ENCODE results near the gene C7orf57.
A peak's percentile ranks its signal among the peaks of the same experiment; 100 is the strongest.

The C7orf57 gene

DNA sequence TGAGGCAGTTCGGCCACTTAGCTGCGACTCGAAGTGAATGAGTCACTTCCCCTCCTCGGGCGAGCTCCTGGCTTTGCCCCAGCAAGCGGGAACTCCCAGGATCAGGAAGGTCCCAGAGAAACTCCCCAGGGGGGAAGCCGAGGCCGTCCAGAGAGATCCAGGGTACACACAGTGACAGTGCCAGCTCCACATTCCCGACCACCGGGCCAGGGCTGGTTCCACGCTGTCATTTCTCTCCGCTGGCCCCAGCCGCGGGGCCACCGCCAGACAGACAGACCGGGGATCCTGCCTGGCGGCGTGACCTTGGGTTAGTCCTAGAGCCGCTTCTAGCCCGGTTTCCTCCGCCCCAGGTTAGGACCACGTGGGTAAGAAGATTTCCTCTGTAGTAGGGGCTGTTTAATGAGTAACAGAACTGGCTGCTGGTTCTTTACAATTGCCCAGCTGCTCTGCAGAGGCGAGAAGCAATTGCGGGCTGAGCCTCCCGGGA lies 53.3 kb downstream of the C7orf57 start:
- Histone ChIP-seq H3K79me1 (replicated peaks; ENCODE audit: low read length, poor library complexity, severe bottlenecking) (peaks cover 14% of the 10 kb centered on the region), H3K14ac (ENCODE audit: low read length in 2 of 2) (no peak overlapping the region), H3K9me3 (ENCODE audit: control insufficient read depth, low read length) (no peaks in the 10 kb centered on the region), H2BK15ac (ENCODE audit: low read depth, poor library complexity, severe bottlenecking) (peak overlapping the region; percentile 86), H4K91ac (ENCODE audit: low read length) (peak overlapping the region; percentile 99), H3K18ac (ENCODE audit: low read depth in 1 of 2, low read length in 2 of 2) (peak overlapping the region; percentile 89 to 99), H3K36me3 (ENCODE audit: control insufficient read depth in 1 of 2, insufficient read depth in 2 of 2, low read depth in 1 of 2, low read length in 2 of 2) (peaks cover 9 to 26% of the 10 kb centered on the region in 2 experiments), H2BK5ac (ENCODE audit: low read depth, low read length, poor library complexity, severe bottlenecking) (peak overlapping the region; percentile 51), H2AK5ac (ENCODE audit: low read length, severe bottlenecking) (no peak overlapping the region), H2BK12ac (ENCODE audit: low read length in 2 of 2) (peak overlapping the region in 1 of 2 experiments; percentile 91), H2BK120ac (ENCODE audit: low read depth, low read length) (no peak overlapping the region), H3K27me3 (ENCODE audit: control insufficient read depth in 1 of 2, insufficient read depth in 1 of 2, low read length in 2 of 2) (no peaks in the 10 kb centered on the region), H3K27ac (ENCODE audit: low read length, poor library complexity, severe bottlenecking) (peak overlapping the region; percentile 96), H3K23ac (ENCODE audit: low read length in 2 of 2) (no peak overlapping the region), H4K8ac (ENCODE audit: low read length) (peak overlapping the region; percentile 93), H3K4me3 (ENCODE audit: insufficient read depth in 1 of 2, low read depth in 1 of 2, low read length in 2 of 2) (peak overlapping the region in 1 of 2 experiments; percentile 79), H3K4me1 (ENCODE audit: control insufficient read depth, insufficient read depth, low read depth, low read length) (peaks cover 21% of the 10 kb centered on the region), H2AFZ (ENCODE audit: low read depth, low read length) (peak overlapping the region; percentile 34), H3K4me2 (ENCODE audit: low read length, poor library complexity, severe bottlenecking) (peak overlapping the region; percentile 58), H3K4ac (ENCODE audit: low read depth in 1 of 2, low read length in 2 of 2) (peak overlapping the region; percentile 47 to 92), H3K9ac (ENCODE audit: low read length) (peak overlapping the region; percentile 92)
- WGBS: under 1% methylated on average over 25 of the region's 25 CpGs
- peak; percentile 98 for DNase-seq

DNA sequence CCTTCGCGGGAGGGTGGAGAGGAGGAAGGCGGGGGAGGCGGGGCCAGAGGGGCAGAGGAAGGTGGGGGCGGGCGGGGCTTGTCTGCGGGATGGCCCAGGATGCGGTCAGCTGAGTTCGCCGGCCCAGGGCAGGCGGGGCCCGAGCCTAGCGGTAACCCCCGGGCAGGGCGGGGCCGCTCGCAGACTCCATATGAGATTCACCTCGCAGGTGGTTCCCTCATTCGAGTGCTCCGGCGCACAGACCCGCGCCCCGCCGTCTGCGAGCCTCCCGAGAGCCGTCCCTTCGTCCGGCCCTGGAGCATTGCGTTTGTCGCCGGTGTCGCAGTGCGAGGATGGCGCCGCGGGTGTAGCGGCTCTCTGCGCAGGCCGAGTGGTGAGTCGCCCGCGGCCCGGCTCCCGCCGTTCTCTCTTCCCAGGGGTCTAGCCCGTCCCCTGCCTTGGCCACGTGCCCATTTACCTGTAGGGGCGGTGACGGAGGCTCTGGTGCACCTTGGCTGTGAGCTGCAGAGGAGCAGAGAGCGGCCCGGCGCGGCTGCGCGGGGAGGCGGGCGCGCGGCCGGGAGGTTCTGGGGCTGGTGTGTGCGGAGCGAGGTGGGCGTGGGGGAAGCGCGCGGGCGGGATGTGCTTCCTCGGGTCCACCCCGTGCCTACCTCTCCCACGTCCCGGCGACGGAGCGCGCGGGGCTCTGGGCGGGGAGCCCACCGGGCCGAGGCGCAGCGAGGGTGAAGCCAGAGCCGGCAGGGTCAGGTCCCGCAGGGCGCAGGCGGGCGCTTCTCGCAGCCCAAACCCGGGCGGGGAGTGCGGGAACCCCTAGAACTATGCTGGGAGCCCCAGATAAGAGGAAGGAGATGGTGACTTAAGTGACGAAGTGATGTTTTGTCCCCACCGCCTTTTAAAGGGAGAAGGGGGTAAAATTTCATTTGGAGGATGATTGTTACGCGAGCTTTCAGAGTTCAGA lies 54.0 kb downstream of the C7orf57 start, which contains the start of gene UPP1:
Gene UPP1 (plus strand): TSS at position 220 of the 958 bp plus-strand sequence. CDS start 5,519 bp downstream, outside the sequence.
- Histone ChIP-seq H3K36me3 (ENCODE audit: control insufficient read depth in 1 of 2, insufficient read depth in 2 of 2, low read depth in 1 of 2, low read length in 2 of 2) (peaks cover 13 to 27% of the 10 kb centered on the region in 2 experiments), H2BK12ac (ENCODE audit: low read length in 2 of 2) (peak within 1 kb of the TSS; percentile 61 to 91), H2AK5ac (ENCODE audit: low read length, severe bottlenecking) (peak within 1 kb of the TSS; percentile 23), H3K9ac (ENCODE audit: low read length) (peak within 1 kb of the TSS; percentile 92), H4K91ac (ENCODE audit: low read length) (peak within 1 kb of the TSS; percentile 99), H3K14ac (ENCODE audit: low read length in 2 of 2) (peak within 1 kb of the TSS in 1 of 2 experiments; percentile 57), H2AFZ (ENCODE audit: low read depth, low read length) (peak within 1 kb of the TSS; percentile 34), H2BK5ac (ENCODE audit: low read depth, low read length, poor library complexity, severe bottlenecking) (peak within 1 kb of the TSS; percentile 71), H3K27me3 (ENCODE audit: control insufficient read depth in 1 of 2, insufficient read depth in 1 of 2, low read length in 2 of 2) (no peaks in the 10 kb centered on the region), H3K23ac (ENCODE audit: low read length in 2 of 2) (peak within 1 kb of the TSS in 1 of 2 experiments; percentile 92), H3K79me1 (replicated peaks; ENCODE audit: low read length, poor library complexity, severe bottlenecking) (peaks cover 15% of the 10 kb centered on the region), H3K27ac (ENCODE audit: low read length, poor library complexity, severe bottlenecking) (peak within 1 kb of the TSS; percentile 96), H4K8ac (ENCODE audit: low read length) (peak within 1 kb of the TSS; percentile 93), H2BK15ac (ENCODE audit: low read depth, poor library complexity, severe bottlenecking) (peak within 1 kb of the TSS; percentile 97), H3K4me3 (ENCODE audit: insufficient read depth in 1 of 2, low read depth in 1 of 2, low read length in 2 of 2) (peak within 1 kb of the TSS; percentile 87 to 91), H3K9me3 (ENCODE audit: control insufficient read depth, low read length) (no peaks in the 10 kb centered on the region), H3K4me2 (ENCODE audit: low read length, poor library complexity, severe bottlenecking) (peak within 1 kb of the TSS; percentile 58), H3K4me1 (ENCODE audit: control insufficient read depth, insufficient read depth, low read depth, low read length) (peaks cover 21% of the 10 kb centered on the region), H2BK120ac (ENCODE audit: low read depth, low read length) (peak within 1 kb of the TSS; percentile 94), H3K4ac (ENCODE audit: low read depth in 1 of 2, low read length in 2 of 2) (peak within 1 kb of the TSS; percentile 88 to 96), H3K18ac (ENCODE audit: low read depth in 1 of 2, low read length in 2 of 2) (peak within 1 kb of the TSS; percentile 97 to 99)
- DNase-seq: no peak
- 1% methylated on average over 84 of the region's 96 CpGs for WGBS

DNA sequence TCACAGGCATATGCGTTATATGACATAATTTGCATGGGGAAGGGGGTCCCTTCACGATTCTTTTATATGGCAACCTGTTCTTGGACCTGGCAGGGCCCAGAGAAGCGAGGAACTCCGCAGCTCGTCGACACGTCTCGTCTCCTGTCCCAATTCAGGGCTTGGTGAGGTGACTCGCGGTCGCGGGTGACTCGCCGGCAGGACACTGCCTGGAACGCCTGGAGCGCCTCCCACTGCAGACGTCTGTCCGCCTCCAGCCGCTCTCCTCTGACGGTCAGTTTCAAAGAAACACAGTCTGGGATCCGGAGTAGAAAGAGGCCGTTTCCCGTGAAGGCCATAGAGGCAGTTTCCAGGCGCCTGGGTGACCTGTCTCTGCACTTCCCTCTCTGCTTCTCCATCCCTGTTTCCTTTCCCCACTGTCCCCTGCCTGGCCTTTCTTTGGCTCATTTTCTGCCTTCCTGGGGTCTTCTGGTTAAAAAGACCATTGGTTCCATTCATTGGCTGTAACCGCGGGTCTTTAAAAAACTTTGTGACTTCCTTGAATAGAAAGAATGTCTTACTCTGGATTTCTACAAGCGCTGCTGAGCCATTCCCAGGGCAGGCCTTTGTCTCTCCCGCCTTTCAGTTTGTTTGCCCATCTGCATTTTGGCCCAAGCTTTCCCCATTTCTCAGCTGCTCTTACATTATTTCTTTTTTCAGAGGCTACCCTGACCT lies 54.9 kb downstream of the C7orf57 start:
- WGBS: 4% methylated on average over 28 of the region's 28 CpGs
- peaks cover 13 to 35% of the 10 kb centered on the region in 2 experiments for H3K36me3 ChIP-seq (ENCODE audit: control insufficient read depth in 1 of 2, insufficient read depth in 2 of 2, low read depth in 1 of 2, low read length in 2 of 2)

More for the DNA sequence above, 54.9 kb downstream of the C7orf57 start:
- Histone ChIP-seq H4K91ac (ENCODE audit: low read length) (no peak overlapping the region), H2AFZ (ENCODE audit: low read depth, low read length) (no peak overlapping the region), H3K9ac (ENCODE audit: low read length) (peak overlapping the region; percentile 85), H3K4me2 (ENCODE audit: low read length, poor library complexity, severe bottlenecking) (peak overlapping the region; percentile 52), H2BK12ac (ENCODE audit: low read length in 2 of 2) (no peak overlapping the region), H3K27me3 (ENCODE audit: control insufficient read depth in 1 of 2, insufficient read depth in 1 of 2, low read length in 2 of 2) (no peaks in the 10 kb centered on the region), H3K14ac (ENCODE audit: low read length in 2 of 2) (no peak overlapping the region), H3K9me3 (ENCODE audit: control insufficient read depth, low read length) (no peaks in the 10 kb centered on the region), H2BK15ac (ENCODE audit: low read depth, poor library complexity, severe bottlenecking) (no peak overlapping the region), H2AK5ac (ENCODE audit: low read length, severe bottlenecking) (no peak overlapping the region), H2BK5ac (ENCODE audit: low read depth, low read length, poor library complexity, severe bottlenecking) (no peak overlapping the region), H4K8ac (ENCODE audit: low read length) (no peak overlapping the region), H3K27ac (ENCODE audit: low read length, poor library complexity, severe bottlenecking) (peak overlapping the region; percentile 50), H3K23ac (ENCODE audit: low read length in 2 of 2) (no peak overlapping the region), H3K79me1 (replicated peaks; ENCODE audit: low read length, poor library complexity, severe bottlenecking) (peaks cover 15% of the 10 kb centered on the region), H3K4me3 (ENCODE audit: insufficient read depth in 1 of 2, low read depth in 1 of 2, low read length in 2 of 2) (peak overlapping the region; percentile 49 to 87), H3K18ac (ENCODE audit: low read depth in 1 of 2, low read length in 2 of 2) (peak overlapping the region; percentile 40 to 41), H3K4ac (ENCODE audit: low read depth in 1 of 2, low read length in 2 of 2) (peak overlapping the region in 1 of 2 experiments; percentile 24), H3K4me1 (ENCODE audit: control insufficient read depth, insufficient read depth, low read depth, low read length) (peaks cover 20% of the 10 kb centered on the region), H2BK120ac (ENCODE audit: low read depth, low read length) (no peak overlapping the region)
- peak; percentile 78 for DNase-seq
